ENCODE results near the gene CNIH1.
"Not testable (repeated sequence)": the region's sequence is repeated elsewhere in the genome, so short reads cannot be mapped to it uniquely, and the experiment has no call there.

The CNIH1 gene

GRCh38 chr14:54425537-54426274 lies 15.5 kb downstream of the CNIH1 start:
- no peak for DNase-seq

GRCh38 chr14:54425068-54425467 lies 16.1 kb downstream of the CNIH1 start:
- DNase-seq = no peak

GRCh38 chr14:54424479-54424901 lies 16.7 kb downstream of the CNIH1 start:
- peak; percentile 52 for DNase-seq

GRCh38 chr14:54423991-54424390 lies 17.2 kb downstream of the CNIH1 start:
- DNase-seq = no peak

GRCh38 chr14:54420478-54421142 lies 20.6 kb downstream of the CNIH1 start:
- peak; percentile 62 for DNase-seq

- no peak for DNase-seq
These were observed 29.8 kb downstream of the CNIH1 start for GRCh38 chr14:54411371-54411770.

- DNase-seq = no peak
These were observed 31.0 kb downstream of the CNIH1 start for GRCh38 chr14:54410215-54410614.

GRCh38 chr14:54403401-54404005 lies 37.7 kb downstream of the CNIH1 start:
- not testable (repeated sequence) for DNase-seq

GRCh38 chr14:54399560-54399959 lies 41.6 kb downstream of the CNIH1 start:
- no peak for DNase-seq

GRCh38 chr14:54396493-54397335 lies 44.5 kb downstream of the CNIH1 start, which contains the start of gene CDKN3:
Gene CDKN3, plus strand, starts transcription at chr14:54397007. Its CDS starts 62 bp downstream, at chr14:54397069.
- DNase-seq = peak; percentile 100

- no peak for DNase-seq
These were observed 45.0 kb downstream of the CNIH1 start for GRCh38 chr14:54396183-54396492.

- peak; percentile 8 for DNase-seq
These were observed 45.5 kb downstream of the CNIH1 start for GRCh38 chr14:54395716-54396115.

GRCh38 chr14:54395284-54395683 lies 45.9 kb downstream of the CNIH1 start:
- DNase-seq = no peak

GRCh38 chr14:54394596-54394995 lies 46.6 kb downstream of the CNIH1 start:
- no peak for DNase-seq

- peak; percentile 51 for DNase-seq
These were observed 47.9 kb downstream of the CNIH1 start for GRCh38 chr14:54392986-54393884.

- DNase-seq = peak; percentile 21
These were observed 48.9 kb downstream of the CNIH1 start for GRCh38 chr14:54392131-54392859.

GRCh38 chr14:54387328-54387727 lies 53.8 kb downstream of the CNIH1 start:
- no peak for DNase-seq

- no peak for DNase-seq
These were observed 55.6 kb downstream of the CNIH1 start for GRCh38 chr14:54385556-54385955.

GRCh38 chr14:54383835-54384234 lies 57.3 kb downstream of the CNIH1 start:
- DNase-seq = no peak

GRCh38 chr14:54381821-54382220 lies 59.4 kb downstream of the CNIH1 start:
- DNase-seq = no peak

- not testable (repeated sequence) for DNase-seq
These were observed 60.6 kb downstream of the CNIH1 start for GRCh38 chr14:54380558-54380957.
